Retina (tissue), 1 donor: Measurements from ENCODE around the gene ST6GALNAC3.
"Not testable (repeated sequence)": the region's sequence is repeated elsewhere in the genome, so short reads cannot be mapped to it uniquely, and the experiment has no call there.

ENCODE experiments used
- DNase-seq: peaks from one replicate; pipeline ENCODE4 v3.0.0-alpha.2; 2016

The ST6GALNAC3 gene

DNA sequence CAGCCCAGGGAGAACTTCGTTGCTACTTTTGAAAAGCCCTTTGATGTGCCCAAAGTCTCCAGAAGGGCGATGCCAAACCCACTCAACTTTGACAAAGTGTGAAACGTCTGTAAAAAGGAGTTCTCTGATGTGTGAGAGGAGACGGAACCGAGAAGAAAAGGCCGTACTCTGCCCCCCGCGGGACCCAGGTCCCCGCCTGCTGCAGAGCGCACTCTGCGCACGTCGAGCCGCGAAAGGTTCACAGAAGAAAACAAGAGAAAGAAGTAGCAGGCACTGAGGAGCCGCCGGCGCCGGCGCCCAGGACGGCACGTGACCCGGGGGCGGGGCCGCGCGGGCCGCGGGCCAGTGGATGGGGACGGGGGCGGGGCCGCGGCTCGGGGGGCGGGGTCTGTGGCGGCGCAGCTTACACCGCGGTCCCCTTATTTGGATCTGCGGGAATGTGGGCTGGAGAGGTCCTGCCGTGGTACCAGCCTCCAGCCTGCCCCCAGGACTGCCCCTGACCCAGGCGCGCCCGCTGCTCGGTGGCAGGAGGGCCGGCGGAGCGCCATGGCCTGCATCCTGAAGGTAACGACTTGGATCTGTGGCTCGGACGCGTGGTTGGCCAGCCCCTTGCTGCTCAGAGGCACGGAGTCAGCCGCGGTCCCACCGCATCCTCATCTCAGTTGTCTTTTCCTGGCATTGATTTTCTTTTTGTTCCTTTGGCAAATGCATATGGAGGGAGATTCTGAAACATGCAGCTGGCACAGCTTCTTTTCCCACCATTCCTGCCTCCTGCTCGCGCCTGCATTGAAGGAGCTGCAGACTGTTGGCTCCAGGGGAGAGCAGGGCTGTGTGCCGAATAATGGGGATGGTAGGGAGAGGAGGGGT, at the start of gene ST6GALNAC3:
Gene ST6GALNAC3, plus strand, starts transcription at position 426 of the 867 bp plus-strand sequence.
- peak; percentile 91 for DNase-seq

DNA sequence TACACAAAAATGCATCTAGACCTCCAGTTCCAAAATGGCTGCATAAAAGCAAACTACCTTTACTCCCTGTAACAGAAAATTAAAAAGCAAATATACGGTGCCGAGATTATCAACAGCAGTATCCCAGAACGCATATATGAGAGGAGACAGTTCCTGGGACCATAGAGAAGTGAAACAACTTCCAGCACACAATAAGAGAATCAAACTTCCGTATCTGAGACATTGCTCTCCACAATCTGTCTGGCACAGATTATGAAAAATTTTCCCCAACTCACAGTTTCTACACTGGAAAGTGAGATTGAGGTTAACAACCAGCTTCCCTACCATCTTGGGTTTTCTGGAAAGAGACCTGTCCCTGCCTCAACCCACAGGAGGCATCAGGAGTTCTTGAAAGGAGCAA, 47.2 kb upstream of the ST6GALNAC3 start:
- no peak for DNase-seq

DNA sequence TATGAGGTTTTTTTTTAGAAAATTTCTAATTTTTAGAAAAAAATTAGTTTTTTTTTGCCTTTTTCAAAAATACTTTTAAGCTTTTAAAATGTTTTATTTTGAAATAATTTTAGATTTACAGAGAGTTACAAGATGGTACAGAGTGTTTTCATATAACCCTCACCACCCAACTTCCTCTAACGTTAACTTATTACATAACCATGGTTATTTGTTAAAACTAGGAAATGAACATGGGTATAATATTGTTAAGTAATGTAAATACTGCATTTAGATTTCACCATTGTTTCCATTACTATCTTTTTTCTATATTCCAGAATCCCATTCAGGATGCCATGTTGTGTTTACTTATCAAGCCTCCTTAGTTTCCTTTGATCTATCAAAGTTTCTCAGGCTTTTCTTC, 45.2 kb upstream of the ST6GALNAC3 start:
- no peak for DNase-seq

DNA sequence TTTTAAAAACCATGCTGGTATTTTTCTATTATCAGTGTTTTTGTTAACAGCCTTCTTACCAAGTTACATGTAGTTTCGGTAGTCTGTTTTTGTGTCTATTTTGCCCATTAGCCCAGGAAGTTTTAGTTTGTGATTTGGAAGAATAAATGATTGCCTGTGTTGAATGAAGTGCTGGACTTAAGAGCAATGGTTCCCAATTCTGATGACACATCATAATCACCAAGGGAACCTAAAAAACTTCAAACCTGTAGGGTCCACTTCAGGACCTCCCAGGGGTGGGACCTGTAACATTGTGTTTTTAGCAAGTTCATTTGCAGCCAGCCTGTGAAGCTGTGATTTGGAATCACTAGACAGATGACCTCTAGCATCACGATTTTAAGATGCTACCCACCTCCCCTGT, 43.0 kb upstream of the ST6GALNAC3 start:
- DNase-seq: no peak

DNA sequence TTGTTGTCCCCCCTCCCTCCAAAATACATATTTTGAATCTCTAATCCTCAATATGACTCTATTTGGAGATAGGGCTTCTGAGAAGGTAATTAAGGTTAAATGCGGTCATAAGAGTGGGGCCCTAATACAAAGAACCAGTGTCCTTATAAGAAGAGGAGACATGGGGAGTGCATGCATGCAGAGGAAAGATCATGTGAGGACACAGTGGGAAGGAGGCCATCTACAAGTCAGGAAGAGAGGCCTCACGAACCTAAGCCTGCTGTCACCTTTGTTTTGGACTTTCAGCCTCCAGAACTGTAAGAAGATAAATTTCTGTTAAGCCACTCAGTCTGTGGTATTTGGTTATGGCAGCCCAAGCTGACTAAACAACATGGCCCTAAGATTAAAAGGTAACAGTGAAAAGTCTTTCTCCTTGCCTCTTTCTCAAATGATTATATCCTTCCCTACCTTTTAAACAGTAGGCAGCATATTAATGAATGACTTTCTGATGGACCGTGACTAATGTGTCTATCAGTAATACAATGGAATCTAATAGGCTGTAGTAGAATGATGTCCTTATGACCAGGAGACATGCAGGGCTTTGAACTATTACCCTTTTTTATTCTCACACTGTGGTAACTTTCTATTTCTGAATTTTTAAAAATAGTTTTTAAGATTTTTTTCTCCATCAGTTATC, 40.6 kb upstream of the ST6GALNAC3 start:
- no peak for DNase-seq

DNA sequence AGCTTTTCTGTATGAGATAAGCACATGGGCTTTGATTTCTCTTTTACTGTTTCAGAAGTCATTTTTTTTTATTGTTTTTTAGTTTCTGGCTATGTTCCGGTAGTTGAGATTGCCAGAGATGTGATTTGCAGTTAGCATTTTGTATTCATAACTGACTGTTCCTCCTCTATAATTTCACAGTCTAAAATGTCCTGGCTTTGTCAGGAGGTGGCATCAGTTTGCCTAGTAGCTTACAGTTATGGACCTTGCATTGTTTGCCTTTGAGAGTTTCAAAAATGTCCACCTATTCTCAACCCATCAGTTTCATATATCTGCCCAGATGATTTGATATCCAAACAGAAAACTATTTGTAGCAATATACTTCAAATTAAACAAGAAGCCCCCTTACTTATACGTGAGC, 39.5 kb upstream of the ST6GALNAC3 start:
- DNase-seq: no peak

DNA sequence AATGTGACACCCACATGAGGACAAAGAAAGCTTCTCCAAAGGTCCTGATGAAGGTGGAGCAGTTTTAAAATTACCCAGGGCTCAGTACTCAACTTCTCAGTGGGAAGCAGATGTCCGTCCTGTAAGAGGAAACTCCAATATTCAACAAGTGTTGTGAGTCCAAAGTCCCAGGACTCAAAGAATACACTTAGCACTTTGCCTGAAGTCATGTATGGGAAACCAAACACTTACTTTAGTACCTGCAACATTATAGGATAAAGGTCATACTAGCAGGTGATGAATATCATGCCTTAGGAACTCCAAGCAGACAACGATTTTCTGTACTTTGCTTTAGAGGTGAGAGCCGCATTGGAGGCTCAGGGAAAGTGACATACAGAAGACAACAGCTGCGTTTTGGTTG, 37.2 kb upstream of the ST6GALNAC3 start:
- DNase-seq: no peak

DNA sequence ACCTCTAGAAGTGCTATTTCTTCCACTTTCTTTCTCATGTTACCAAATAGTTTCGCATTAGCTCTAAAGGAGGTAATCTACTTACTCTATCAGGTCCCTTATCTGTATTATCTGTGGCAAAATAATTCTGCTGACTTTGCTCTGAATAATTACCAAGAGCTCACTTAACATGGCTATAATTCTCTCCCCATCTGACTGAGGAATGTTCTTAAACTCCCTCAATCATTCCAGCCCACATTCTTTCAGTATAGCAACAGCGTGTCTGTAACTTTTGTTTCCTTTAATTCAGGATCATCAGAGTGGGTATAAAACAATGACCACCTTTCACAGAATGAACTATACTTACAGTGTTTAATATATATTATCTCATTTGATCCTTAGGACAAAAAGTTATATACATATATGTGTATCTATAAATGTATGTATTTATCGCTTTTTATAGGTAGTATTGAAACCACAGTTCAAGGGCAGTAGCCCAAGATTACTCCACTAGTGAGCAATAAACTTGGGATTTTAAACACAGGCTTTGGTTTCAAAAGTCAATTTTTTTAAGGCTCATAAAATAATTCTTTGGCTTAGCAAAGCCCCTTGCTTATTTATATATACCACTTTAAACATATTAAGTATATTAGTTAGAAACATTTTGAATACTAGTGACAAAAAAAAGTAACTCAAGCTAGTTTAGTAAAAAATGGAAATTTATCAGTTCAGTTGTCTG, 36.1 kb upstream of the ST6GALNAC3 start:
- DNase-seq: no peak

DNA sequence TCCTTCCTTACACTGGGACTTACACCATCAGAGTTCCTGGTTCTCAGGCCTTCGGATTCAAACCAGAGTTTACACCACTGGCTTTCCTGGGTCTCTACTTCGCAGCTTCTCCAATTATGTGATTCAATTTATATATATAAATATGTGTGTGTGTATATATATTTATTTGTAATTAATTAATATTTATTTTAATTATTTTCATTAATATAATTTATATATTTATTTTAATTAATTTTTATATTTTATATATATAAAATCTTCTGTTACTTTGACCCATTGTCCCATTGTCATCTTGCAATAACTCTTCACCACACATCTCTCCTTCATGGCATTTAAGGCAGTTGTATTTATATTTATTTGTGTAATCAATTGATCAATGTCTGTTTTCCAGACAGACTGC, 28.4 kb upstream of the ST6GALNAC3 start:
- no peak for DNase-seq

DNA sequence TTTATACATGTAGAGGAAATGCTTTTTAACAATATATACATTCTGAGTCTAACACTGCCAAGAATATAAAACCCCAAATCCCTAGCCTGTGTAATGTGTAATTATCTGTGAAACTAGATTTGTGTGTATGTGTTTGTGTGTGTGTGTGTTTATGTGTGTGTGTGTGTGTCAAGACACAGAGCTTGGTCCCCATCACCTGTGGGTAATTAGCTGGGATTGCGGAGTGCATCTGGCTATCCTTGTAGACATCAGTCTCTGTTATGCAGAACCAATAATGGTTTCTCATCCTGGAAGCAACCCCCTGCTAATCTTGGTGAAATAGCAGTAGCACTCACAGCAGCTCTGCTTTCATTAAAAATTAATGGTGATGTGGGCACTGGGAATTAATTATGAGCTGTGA, 26.3 kb upstream of the ST6GALNAC3 start:
- peak; percentile 32 for DNase-seq

DNA sequence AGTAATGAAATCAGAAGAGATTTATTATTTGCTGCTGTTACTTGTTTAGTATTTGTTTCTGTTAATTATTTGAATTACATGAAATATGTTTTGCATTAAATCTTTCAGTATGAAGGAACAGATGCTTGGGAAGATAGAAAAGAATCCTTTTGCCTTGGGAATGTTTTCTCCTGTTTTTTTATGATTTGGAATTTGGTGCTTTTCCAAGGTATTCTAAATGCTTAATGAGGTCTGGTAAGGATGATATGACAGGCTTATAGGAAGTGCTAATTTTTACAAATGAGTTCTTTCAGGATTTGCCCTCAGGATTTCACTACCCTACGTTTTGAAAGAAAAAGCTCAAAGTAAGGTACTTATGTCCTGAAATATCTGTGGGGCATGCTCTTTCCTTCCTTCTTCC, 25.6 kb upstream of the ST6GALNAC3 start:
- no peak for DNase-seq

DNA sequence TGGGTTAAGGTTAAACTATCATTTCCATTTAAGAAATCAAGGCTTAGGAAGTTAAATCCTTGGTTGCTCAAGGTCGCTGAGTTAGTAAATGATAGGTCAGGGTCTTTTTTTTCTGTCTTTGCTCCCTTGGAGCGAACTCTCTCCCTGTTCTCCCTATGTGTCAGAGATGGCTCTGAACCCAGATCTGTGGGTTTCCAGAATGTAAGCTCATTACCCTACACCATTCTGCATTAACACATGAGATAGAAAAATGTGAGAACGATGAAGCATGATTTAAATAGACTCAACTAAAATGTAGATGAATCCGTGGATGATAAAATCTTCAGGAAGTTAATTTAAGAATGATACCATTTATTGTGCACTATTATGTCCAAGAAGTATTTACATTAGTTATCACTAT, 25.0 kb upstream of the ST6GALNAC3 start:
- DNase-seq: no peak

DNA sequence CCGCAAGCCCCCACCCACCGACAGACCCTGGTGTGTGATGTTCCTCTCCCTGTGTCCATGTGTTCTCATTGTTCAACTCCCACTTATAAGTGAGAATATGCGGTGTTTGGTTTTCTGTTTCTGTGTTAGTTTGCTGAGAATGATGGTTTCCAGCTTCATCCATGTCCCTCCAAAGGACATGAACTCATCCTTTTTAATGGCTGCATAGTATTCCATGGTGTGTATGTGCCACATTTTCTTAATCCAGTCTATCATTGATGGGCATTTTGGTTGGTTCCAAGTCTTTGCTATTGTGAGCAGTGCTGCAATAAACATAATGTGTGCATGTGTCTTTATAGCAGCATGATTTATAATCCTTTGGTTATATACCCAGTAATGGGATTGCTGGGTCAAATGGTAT, 24.5 kb upstream of the ST6GALNAC3 start:
- DNase-seq: not testable (repeated sequence)

DNA sequence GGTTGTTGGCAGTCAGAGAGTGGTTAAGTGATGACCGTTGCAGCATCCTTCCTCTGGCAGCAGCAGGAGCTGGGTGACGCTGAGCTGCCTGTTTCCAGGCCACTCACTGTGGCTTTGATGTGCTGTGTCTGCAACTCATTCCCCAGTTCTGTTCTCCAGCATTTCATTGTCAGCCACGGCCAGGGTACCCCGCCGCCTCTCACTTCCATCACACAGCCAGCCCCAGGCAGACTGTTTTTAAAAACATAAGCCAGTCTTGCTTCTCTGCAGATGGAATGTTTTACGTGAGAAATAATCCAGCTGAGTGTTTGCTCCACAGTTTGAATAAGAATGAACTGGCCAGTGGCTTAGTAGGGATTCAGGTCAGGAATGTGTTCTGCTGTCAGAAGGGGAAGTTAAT, 21.5 kb upstream of the ST6GALNAC3 start:
- peak; percentile 68 for DNase-seq

DNA sequence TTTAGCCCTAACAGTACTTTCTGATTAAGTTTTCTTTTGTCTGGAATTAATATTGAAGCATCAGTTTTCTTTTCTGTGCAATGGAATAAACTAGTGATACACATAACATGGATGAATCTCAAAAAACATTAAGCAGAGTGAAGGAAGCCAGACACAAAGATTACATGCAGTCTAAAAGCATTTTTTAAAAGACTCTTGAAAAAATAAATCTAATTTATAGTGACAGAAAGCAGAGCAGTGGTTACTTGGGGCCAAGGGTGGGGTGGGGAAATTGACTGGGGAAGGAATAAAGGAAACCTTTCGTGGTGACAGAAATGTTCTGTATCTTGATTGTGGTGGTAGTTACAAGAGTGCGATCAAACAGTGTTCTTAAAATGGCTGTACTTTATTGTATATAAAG, 20.2 kb upstream of the ST6GALNAC3 start:
- DNase-seq: no peak

DNA sequence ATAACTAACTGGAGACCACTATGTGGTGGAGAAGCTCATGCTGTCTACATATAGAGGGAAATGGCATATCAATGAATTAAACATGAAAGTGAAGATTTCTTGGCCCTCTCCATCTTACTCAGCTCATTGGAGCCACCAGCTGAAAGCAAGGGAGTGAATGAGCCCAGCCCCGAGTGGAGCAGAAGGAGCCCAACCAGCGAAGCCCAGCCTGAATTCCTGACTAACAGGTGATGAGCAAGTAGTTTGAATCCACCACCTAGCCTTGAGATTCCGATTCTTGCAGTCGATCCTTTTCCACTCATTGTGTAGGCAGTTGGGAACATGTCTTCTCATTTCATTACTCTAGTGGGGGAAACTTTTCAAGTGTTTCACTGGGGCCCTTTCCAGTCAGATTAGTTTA, 18.6 kb upstream of the ST6GALNAC3 start:
- no peak for DNase-seq

DNA sequence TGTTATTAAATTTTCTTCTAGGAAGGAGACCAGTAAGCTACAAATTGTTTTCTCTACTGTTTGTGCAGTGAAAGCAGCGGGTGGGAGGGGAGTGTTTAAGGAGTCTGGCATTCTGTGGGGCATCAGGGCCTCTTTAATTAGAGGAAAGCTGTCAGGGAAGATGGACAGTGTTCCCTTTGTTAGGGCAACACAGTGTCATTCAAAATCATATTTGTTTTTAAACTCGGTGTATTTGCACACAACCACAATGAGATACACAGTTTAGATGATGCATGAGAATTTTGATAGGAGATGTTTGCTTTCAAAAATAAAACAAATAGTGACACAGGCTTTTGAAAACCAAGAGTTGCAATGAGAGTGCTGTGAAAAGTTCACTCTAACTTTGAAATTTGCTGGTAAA, 15.1 kb upstream of the ST6GALNAC3 start:
- DNase-seq: peak; percentile 72

DNA sequence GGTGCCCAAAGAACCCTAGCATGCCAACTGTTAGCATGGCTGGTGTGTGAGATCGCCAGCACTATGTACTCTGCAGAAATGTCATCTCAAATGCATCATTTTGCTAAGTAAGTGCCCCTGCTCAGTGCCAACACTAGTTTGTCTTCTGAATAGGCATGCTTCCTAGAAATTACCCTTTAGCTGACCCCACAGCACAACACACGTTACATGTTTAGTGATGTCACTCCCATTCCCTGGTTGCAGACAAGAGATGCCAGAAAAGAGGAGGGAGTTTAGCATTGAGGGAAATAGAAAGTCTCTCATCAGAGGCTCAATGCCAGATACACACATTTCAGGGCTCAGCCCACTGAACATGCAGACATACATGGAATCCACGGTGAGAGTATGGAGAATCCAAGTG, 9.3 kb upstream of the ST6GALNAC3 start:
- peak; percentile 47 for DNase-seq

DNA sequence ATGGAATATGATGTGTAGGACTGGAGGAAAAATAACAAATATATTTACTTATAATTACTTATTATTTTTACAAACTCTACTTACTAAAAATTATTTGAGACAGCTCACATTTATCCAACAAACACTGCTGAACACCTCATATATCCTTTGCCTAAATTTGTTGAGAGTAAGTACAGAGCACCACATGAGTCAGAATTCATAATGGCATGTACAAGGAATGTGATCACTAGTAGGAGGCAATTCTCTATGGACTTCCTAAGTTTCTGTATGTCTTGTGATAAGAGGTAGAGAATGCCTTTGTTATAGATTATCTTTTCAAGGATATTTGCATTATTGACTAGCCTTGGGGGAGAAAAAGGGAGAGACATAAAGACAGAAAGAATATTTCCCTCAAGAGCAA, 8.2 kb upstream of the ST6GALNAC3 start:
- DNase-seq: no peak

DNA sequence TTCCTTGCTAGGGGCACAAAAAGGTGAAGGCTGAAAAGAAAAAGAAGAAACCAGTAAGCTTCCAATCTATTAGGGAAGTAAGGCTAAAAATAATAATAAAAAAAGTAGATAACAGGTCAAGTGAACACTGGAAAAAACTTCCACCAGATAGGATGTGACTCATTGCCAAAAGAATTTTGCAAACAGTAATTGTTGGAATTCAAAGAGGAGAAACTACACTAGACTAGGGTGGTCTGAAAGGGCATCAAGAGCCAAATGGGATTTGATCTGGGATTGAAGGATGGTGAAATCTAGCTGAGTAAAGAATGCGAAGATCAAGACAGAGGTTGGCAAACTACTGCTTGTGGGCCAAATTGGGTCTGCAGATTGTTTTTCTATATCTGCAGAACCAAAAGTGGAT, 6.0 kb upstream of the ST6GALNAC3 start:
- DNase-seq: no peak

DNA sequence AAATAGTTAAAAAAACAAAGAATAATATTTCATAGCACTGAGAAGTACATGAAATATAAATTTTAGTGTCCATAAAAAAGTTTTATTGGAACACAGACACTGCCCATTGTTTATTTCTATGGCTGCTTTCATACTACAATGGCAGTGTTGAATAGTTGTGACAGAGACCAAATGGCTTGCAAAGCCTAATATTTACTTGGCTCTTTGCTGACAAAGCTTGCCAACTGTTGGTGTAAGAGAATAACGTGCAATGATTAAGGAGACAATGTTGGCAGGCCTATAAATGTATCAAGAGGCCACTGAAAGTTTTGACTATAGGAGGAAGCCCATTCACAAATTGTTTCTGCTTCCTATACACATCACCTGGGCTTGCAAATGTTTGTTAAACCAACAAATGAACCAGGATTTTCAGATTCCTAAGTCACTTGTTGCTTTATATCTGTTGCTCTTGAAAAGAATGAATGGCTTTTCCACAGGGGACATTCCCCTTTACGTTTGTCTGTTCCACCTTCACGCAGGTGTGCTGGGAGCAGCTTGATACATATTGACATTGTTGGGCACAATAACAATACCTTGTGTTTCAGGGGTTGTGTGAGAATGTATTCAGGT, 5.5 kb upstream of the ST6GALNAC3 start:
- DNase-seq: no peak

DNA sequence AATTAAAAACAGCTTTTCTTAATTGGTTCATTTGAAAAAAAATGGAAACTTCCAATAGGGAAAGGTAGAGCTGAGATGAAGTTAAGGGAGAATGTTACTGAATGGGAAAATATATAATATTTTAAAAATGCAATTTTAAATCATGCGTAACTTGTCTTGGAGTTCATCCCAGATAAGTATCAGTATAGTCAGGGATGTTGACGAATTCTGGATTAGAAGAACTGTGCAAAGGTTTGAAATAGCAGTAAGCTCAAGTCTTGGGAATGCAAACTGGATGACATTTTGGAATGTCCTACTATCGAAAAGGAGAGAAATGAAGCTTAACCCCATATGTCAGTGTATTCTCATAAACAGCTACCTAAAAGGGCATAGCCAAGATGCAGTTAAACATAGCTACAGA, 4.0 kb upstream of the ST6GALNAC3 start:
- no peak for DNase-seq

DNA sequence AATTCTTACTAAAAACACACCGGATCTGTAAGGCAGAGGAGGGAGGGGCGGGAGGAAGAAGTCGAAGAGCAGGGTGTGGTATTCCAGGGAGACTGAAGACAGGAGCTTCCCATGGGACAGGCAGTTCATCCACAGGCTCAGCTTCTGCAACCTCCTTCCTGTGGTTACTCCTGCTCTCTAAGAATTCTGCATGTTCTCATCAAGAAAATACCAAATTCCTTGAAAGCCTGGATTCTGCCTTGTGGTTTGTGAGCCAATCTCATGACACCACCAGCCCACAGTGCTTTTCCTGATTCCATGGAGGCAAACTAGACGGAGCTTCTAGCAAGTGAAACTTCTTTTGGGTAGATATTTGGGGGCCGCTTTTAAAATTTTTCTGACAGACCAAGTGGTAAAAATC, 1.1 kb upstream of the ST6GALNAC3 start:
- DNase-seq: no peak

DNA sequence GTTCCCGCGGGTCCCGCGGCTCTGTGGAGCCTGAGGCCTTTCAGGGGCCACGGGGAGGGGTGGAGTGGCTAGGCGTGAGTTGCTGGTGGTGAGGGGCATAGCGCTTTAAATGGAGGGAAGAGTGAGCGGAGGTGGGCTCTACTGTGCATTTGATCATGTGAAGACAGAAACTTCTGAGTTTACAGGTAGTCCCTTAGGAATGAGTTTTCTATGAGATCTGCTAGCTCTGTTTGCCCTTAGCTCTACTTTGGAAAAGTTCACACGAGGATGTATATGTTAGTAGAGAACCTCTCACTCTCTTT, 593 bp downstream of the ST6GALNAC3 start:
- no peak for DNase-seq
